ENCODE data around the gene KLHL40.

GRCh38 chr3:42653560-42654330, 31.6 kb upstream of the KLHL40 start, which contains the start of gene ZBTB47:
- TF ChIP-seq CTCF (IDR thresholded peaks at IDR 0.05; ENCODE audit: borderline replicate concordance, extremely low read depth, low read length, poor library complexity, severe bottlenecking) = no peak
- TF ChIP-seq EZH2 (IDR thresholded peaks at IDR 0.05; ENCODE audit: borderline replicate concordance, low read depth, low read length, severe bottlenecking) = no peak

All from DND-41 (cell line).